GM21825 (cell line): ENCODE results near the gene BANF2.

Experiments used
- ATAC-seq: cut with Tn5 transposase; IDR thresholded peaks from one replicate; pipeline ENCODE4 v1.9.1; 2021; ENCODE audit warnings: mild to moderate bottlenecking, moderate library complexity; ENCODE audit not compliant: unreplicated experiment

BANF2 gene

GRCh38 chr20:17708675-17709360 lies 9.1 kb downstream of the BANF2 start:
- ATAC-seq, result no peak

GRCh38 chr20:17709361-17710293 lies 9.9 kb downstream of the BANF2 start:
- no peak for ATAC-seq

- no peak for ATAC-seq
Observed at GRCh38 chr20:17710379-17711266, 10.9 kb downstream of the BANF2 start.

- no peak for ATAC-seq
Observed at GRCh38 chr20:17711267-17711627, 11.5 kb downstream of the BANF2 start.

GRCh38 chr20:17712201-17712600 lies 12.4 kb downstream of the BANF2 start:
- no peak for ATAC-seq

- no peak for ATAC-seq
Observed at GRCh38 chr20:17712708-17713107, 12.9 kb downstream of the BANF2 start.

GRCh38 chr20:17714597-17714996 lies 14.8 kb downstream of the BANF2 start:
- ATAC-seq, result no peak

- no peak for ATAC-seq
Observed at GRCh38 chr20:17715075-17715474, 15.3 kb downstream of the BANF2 start.

- ATAC-seq, result no peak
Observed at GRCh38 chr20:17716331-17716730, 16.6 kb downstream of the BANF2 start.

- ATAC-seq, result no peak
Observed at GRCh38 chr20:17720755-17721154, 21.0 kb downstream of the BANF2 start.

GRCh38 chr20:17721802-17722486 lies 22.2 kb downstream of the BANF2 start:
- ATAC-seq, result no peak

GRCh38 chr20:17722493-17723300 lies 22.9 kb downstream of the BANF2 start:
- no peak for ATAC-seq

- no peak for ATAC-seq
Observed at GRCh38 chr20:17723301-17723691, 23.5 kb downstream of the BANF2 start.

GRCh38 chr20:17725094-17725835 lies 25.5 kb downstream of the BANF2 start:
- ATAC-seq, result no peak

GRCh38 chr20:17726902-17727301 lies 27.1 kb downstream of the BANF2 start:
- ATAC-seq, result no peak

- no peak for ATAC-seq
Observed at GRCh38 chr20:17727351-17727750, 27.6 kb downstream of the BANF2 start.

- ATAC-seq, result no peak
Observed at GRCh38 chr20:17728074-17728473, 28.3 kb downstream of the BANF2 start.

GRCh38 chr20:17730071-17730470 lies 30.3 kb downstream of the BANF2 start:
- ATAC-seq, result no peak

GRCh38 chr20:17731233-17731632 lies 31.5 kb downstream of the BANF2 start:
- no peak for ATAC-seq
